HG03103 (cell line): Measurements from ENCODE around the gene GMPPA.
A peak's percentile ranks its signal among the peaks of the same experiment; 100 is the strongest.

ENCODE experiments used
- ATAC-seq: cut with Tn5 transposase; IDR thresholded peaks from one replicate; pipeline ENCODE4 v1.9.1; 2021; ENCODE audit warnings: low read depth; ENCODE audit not compliant: unreplicated experiment

GMPPA gene

GRCh38 chr2:219537657-219538488 lies 39.2 kb downstream of the GMPPA start:
- ATAC-seq, result no peak

- no peak for ATAC-seq
Measured at GRCh38 chr2:219538504-219538951, 39.8 kb downstream of the GMPPA start.

- no peak for ATAC-seq
Measured at GRCh38 chr2:219538956-219539788, 40.5 kb downstream of the GMPPA start.

GRCh38 chr2:219539926-219540678 lies 41.4 kb downstream of the GMPPA start:
- no peak for ATAC-seq

GRCh38 chr2:219540784-219541504 lies 42.3 kb downstream of the GMPPA start:
- no peak for ATAC-seq

- peak; percentile 42 for ATAC-seq
Measured at GRCh38 chr2:219541611-219542180, 43.0 kb downstream of the GMPPA start.

- peak; percentile 31 for ATAC-seq
Measured at GRCh38 chr2:219542931-219543595, 44.4 kb downstream of the GMPPA start.

- peak; percentile 69 for ATAC-seq
Measured at GRCh38 chr2:219543596-219544358, 45.1 kb downstream of the GMPPA start, which contains the start of the genes CHPF and TMEM198. TSS of gene CHPF (minus strand) at chr2:219543809. CDS start at chr2:219543538, 271 bp downstream. TSS of gene TMEM198 (plus strand) at chr2:219544028. CDS start at chr2:219544728, 700 bp downstream.

GRCh38 chr2:219544567-219544966 lies 45.9 kb downstream of the GMPPA start:
- ATAC-seq, result no peak

- ATAC-seq, result no peak
Measured at GRCh38 chr2:219545295-219545942, 46.7 kb downstream of the GMPPA start.

- no peak for ATAC-seq
Measured at GRCh38 chr2:219545943-219546352, 47.3 kb downstream of the GMPPA start.

- no peak for ATAC-seq
Measured at GRCh38 chr2:219547621-219548020, 48.9 kb downstream of the GMPPA start.

GRCh38 chr2:219548990-219549389 lies 50.3 kb downstream of the GMPPA start:
- no peak for ATAC-seq

- ATAC-seq, result no peak
Measured at GRCh38 chr2:219549619-219550018, 50.9 kb downstream of the GMPPA start.

- ATAC-seq, result peak; percentile 8
Measured at GRCh38 chr2:219551441-219552381, 53.0 kb downstream of the GMPPA start.

GRCh38 chr2:219552382-219553167 lies 53.9 kb downstream of the GMPPA start:
- peak; percentile 89 for ATAC-seq
